SU-DHL-6 (cell line): ENCODE results near the gene ALG8.

ENCODE experiments used
- EZH2phosphoT487 ChIP-seq: fragments of 200-600 bp; sonication (generic), shearing (Covaris generic); conservative IDR thresholded peaks from 2 replicates; pipeline ENCODE4 v1.6.1; 2018; ENCODE audit warnings: mild to moderate bottlenecking, antibody characterized with exemption, low read length, moderate library complexity, mixed read lengths
- TF ChIP-seq, protein P1 (sequence below): fragments of 200-600 bp; sonication (generic); IDR thresholded peaks from one replicate; pipeline ENCODE4 v1.5.1; 2017; ENCODE audit warnings: antibody characterized with exemption, mild to moderate bottlenecking, low read length, moderate library complexity; ENCODE audit not compliant: insufficient read depth, poor library complexity, severe bottlenecking

DNA sequence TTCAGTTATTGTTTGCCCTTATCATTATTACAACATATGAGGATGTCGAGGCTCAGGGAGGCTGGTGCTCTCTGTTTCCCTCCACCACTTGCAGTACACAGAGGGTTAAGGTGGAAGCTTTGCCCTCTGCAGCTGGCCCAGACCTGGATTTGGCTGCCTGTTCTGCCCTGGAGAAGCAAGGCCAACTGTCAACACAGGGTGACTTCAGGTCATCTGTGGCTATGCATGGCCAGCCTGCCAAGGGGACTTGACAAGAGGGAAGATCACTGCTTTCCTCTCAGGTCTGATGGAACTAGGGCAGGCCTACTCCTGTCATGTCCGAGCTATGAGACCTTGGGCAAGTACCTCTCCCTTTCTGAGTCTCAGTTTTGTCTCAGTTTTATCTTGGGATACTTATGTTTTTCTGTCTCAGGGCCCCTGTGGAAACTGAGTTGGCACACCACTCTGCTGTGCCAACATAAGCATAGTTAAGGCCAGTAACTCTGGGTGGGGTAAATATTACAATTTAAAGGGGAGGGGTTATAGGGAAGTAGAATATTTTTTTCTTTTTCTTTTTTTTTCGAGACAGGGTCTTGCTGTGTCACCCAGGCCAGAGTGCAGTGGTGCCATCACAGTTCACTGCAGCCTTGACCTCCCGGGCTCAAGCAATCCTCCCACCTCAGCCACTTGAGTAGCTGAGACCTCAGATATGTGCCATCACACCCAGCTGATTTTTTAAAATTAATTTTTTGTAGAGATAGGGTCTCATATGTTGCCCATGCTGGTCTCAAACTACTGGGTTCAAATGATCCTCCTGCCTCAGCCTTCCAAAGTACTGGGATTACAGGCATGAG, 78.1 kb downstream of the ALG8 start:
- TF ChIP-seq, protein P1, sequence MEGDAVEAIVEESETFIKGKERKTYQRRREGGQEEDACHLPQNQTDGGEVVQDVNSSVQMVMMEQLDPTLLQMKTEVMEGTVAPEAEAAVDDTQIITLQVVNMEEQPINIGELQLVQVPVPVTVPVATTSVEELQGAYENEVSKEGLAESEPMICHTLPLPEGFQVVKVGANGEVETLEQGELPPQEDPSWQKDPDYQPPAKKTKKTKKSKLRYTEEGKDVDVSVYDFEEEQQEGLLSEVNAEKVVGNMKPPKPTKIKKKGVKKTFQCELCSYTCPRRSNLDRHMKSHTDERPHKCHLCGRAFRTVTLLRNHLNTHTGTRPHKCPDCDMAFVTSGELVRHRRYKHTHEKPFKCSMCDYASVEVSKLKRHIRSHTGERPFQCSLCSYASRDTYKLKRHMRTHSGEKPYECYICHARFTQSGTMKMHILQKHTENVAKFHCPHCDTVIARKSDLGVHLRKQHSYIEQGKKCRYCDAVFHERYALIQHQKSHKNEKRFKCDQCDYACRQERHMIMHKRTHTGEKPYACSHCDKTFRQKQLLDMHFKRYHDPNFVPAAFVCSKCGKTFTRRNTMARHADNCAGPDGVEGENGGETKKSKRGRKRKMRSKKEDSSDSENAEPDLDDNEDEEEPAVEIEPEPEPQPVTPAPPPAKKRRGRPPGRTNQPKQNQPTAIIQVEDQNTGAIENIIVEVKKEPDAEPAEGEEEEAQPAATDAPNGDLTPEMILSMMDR = no peak
- no peak for TF ChIP-seq EZH2phosphoT487
